NCI-H187 treated with DMSO at 0.1 percent for 48 hours (cell line): ENCODE measurements around the gene FCHO1.
"Not testable (repeated sequence)": the region's sequence is repeated elsewhere in the genome, so short reads cannot be mapped to it uniquely, and the experiment has no call there.

Experiments
- DNase-seq: peaks from one replicate; lab custom pipeline; 2025; lab: John Stamatoyannopoulos, UW

Gene FCHO1

GRCh38 chr19:17795495-17795856, 44.2 kb downstream of the FCHO1 start:
- DNase-seq: no peak

GRCh38 chr19:17796013-17796837, 44.9 kb downstream of the FCHO1 start:
- DNase-seq: no peak

DNA sequence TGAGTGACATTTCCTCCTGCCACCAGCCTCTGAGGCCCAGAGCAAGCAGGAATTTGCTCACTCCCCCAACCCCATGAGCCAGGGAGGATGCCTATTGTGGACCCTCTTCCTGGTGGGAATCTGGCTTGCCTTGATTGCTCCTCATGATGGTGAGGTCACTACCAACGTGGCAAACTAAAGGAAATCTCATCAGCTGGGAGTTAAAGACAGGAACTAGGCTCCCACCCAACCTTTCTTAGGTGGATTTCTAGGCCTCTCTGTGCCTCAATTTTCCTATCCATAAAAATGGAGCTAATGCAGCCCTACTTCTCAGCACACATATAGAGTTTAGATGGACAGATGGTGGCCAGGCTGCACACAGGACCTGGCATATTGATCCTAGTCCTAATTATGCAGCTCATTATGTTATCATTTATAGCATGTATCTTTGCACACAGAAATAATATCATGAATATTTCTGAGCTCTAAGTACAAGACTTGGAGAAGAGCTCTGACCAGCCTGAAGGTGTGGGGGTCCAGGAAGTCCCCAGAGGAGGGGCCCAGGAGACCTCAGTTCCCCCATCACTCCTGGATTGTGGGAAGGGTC, 45.7 kb downstream of the FCHO1 start:
- DNase-seq: no peak

DNA sequence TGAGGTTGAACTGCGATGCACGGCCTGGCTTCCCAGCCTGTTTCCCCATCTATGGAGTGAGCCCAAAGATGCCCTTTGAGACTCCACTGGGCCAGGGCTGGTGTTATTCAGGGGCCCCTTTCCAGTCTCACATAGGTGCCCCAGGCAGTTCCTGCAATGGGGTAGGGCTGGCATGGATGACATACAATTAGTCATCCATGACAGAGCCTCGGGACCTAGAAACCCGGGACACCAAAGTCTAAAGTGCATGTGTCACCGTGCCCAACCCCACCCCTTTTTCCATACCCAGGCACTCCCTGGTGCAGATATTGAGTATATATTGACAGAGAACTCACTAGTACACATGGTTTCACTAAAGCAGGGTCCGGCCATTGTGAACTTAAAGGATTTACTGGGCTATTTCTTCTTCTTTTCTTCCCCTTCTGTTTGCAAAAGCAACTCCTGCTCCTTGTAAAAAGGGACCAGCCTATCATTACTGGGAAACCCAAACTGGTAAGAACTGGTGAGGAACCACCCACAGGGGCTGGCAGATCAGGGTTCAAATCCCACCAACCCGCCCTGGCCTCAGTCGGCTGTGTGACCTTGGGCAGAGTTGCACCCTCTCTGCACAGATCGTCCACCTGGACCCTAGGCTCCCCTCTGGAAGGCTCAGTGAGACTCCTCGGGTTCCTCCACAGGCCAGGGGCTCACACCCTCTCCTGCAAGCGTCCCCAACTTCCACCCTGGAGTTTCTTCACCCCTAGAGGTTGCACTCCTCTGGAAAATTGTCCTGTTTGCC, 46.3 kb downstream of the FCHO1 start:
- no peak for DNase-seq

DNA sequence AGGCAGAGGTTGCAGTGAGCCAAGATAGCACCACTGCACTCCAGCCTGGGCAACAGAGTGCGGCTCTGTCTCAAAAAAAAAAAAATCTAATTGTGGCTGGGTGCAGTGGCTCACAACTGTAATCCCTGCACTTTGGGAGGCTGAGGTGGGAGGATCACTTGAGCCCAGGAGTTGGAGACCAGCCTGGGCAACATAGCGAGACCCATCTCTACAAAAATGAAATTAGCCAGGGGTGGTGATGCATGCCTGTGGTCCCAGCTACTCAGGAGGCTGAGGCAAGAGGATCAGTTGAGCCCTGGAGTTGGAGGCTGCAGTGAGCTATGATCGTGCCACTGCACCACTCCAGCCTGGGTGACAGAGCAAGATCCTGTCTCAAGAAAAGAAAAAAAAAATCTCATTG, 47.3 kb downstream of the FCHO1 start:
- DNase-seq: not testable (repeated sequence)

GRCh38 chr19:17802137-17802858, 51.0 kb downstream of the FCHO1 start:
- no peak for DNase-seq

GRCh38 chr19:17803264-17803896, 52.1 kb downstream of the FCHO1 start:
- no peak for DNase-seq

DNA sequence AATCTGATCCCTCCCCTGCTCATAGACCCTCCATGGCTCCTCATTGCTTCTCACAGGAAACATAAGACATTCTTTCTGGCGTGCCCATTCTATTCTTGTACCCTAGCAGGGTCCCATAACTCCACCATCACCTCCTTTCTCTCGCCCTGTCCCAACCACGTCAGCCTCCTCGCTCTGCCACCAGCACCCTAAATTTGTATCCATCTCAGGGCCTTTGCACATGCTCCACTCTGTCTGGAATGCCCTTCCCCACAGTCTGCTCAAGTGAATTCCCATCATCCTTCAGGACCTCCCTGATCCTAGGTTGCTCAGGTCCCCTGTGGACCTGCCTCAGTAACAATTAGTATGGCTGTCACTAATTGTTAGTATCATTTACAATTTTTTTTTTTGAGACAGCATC, 54.1 kb downstream of the FCHO1 start:
- no peak for DNase-seq

DNA sequence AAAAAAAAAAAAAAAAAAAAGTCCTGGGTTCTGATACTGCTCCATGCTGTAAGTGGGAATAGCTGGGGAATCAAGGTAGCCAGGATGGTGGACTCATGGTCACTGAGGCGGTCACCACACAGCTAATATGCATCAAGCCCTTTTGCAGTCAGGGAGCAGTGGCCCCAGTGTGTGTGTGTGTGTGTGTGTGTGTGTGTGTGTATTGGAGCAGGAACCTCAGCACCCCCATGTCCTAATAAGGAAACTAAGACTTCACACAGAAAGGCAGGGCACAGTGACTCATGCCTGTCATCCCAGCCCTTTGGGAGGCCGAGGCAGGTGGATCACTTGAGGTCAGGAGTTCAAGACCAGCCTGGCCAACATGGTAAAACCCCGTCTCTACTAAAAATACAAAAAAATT, 55.7 kb downstream of the FCHO1 start:
- no peak for DNase-seq

DNA sequence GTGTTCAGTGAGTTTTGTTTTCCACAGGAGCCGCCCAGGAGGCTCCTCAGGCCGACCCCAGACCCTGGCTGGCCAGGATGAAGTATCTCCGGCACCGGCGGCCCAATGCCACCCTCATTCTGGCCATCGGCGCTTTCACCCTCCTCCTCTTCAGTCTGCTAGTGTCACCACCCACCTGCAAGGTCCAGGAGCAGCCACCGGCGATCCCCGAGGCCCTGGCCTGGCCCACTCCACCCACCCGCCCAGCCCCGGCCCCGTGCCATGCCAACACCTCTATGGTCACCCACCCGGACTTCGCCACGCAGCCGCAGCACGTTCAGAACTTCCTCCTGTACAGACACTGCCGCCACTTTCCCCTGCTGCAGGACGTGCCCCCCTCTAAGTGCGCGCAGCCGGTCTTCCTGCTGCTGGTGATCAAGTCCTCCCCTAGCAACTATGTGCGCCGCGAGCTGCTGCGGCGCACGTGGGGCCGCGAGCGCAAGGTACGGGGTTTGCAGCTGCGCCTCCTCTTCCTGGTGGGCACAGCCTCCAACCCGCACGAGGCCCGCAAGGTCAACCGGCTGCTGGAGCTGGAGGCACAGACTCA, 56.5 kb downstream of the FCHO1 start:
- DNase-seq: no peak

GRCh38 chr19:17811103-17811502, 59.8 kb downstream of the FCHO1 start:
- DNase-seq: no peak

- DNase-seq: no peak
These were observed 60.4 kb downstream of the FCHO1 start for GRCh38 chr19:17811681-17812080.

GRCh38 chr19:17812099-17812498, 60.8 kb downstream of the FCHO1 start:
- no peak for DNase-seq

- DNase-seq: no peak
These were observed 66.5 kb downstream of the FCHO1 start for GRCh38 chr19:17817668-17818363.

DNA sequence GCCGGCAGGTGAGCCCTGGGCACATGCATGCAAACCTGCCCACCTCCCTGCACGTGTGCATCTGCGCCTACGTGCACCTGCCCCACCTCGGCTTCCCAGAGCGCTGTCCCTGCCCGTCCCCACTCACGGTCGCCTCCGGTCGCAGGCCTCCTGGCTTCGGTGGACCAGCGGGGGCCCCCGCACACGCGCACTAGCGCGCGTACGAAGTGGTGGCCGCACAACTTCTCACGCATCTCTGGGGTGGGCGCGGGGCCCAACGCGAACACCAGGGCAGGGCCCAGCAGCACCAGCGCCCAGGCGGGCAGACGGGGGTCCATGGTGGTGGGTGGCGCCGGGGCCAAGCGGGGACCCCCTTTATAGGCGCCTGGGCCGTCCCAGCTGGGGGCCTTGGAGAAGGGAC, 69.9 kb downstream of the FCHO1 start, which contains the start of gene INSL3:
Gene INSL3, minus strand, starts transcription at position 330 of the 400 bp plus-strand sequence. Its CDS starts 13 bp downstream, at position 317.
- DNase-seq: no peak

DNA sequence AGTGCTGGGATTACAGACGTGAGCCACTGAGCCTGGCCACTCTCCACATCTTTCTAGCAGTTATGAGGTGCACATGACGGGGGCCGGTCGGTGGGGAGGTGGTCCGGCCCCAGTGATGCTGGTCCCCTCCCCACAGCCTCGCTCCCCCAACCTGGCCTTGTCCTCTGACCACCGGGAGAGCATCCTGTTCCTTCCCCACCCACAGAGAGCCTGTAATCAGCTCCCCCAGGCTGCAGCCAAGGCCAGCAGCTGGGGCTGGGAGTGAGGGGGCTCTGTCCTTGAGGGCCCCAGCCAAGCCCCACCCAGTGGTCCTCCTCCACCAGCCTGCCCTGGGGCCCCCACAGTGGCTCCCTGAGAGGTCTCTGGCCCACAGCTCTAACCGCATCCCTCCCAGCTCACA, 73.1 kb downstream of the FCHO1 start:
- DNase-seq: no peak

DNA sequence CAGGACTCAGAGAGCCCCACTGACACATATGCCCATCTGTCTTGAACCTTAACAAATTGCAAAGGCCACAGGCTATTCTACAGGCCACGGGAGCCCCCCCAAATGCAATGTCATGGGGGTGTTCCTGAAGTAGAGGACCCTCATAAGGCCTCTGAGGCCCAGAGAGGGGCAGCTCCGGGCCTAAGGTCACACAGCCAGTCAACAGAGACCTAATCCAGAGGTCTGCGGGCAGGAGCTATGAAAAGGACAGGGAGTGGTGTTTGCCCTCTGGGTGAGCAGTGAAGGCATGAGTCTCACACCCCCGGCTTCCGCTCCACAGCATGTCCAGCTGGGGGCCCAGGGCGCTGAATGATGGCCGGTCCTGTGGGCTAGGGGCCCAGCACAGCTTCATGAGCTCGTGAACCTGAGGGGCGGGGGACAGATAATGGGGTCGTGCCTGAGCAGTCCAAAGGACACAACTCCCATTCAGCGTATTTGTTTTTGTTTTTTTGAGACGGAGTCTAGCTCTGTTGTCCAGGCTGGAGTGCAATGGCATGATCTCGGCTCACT, 75.3 kb downstream of the FCHO1 start:
- DNase-seq: no peak

GRCh38 chr19:17829855-17830566, 78.7 kb downstream of the FCHO1 start:
- DNase-seq: no peak

GRCh38 chr19:17830567-17831418, 79.5 kb downstream of the FCHO1 start:
- DNase-seq: peak; percentile 40
